PFSK-1 (cell line): ENCODE measurements around the gene PLXNA3.
A peak's percentile ranks its signal among the peaks of the same experiment; 100 is the strongest.

ENCODE experiments used
- FOXP2 ChIP-seq: optimal IDR thresholded peaks from 2 replicates; pipeline ENCODE3; 2011; ENCODE audit warnings: borderline replicate concordance, control low read depth, inconsistent platforms; ENCODE audit not compliant: insufficient read depth; ENCODE audit errors: extremely low read length, extremely low read depth
- POLR2AphosphoS5 ChIP-seq: IDR thresholded peaks from 2 replicates; pipeline ENCODE4 v1.6.1; 2012; ENCODE audit warnings: low read depth, mild to moderate bottlenecking, control low read depth, low read length, moderate library complexity
- SIN3A ChIP-seq: IDR thresholded peaks from 2 replicates; pipeline ENCODE4 v1.6.1; 2012; ENCODE audit warnings: mild to moderate bottlenecking, low read length, moderate library complexity, borderline replicate concordance; ENCODE audit not compliant: insufficient read depth
- TAF1 ChIP-seq: IDR thresholded peaks from 2 replicates; pipeline ENCODE4 v1.6.1; 2012; ENCODE audit warnings: low read length, control low read depth, borderline replicate concordance; ENCODE audit not compliant: insufficient read depth
- TF ChIP-seq, protein P1 (sequence below), 2 experiments: IDR thresholded peaks; 2 replicates each; pipeline versions ENCODE4 v1.6.1 to v1.8.0; 2011 to 2012; ENCODE audit warnings: low read depth in 2 of 2, low read length in 2 of 2, control low read depth in 1 of 2, inconsistent platforms in 1 of 2, mild to moderate bottlenecking in 1 of 2, moderate library complexity in 1 of 2; ENCODE audit not compliant: insufficient read depth in 1 of 2

PLXNA3 gene

DNA sequence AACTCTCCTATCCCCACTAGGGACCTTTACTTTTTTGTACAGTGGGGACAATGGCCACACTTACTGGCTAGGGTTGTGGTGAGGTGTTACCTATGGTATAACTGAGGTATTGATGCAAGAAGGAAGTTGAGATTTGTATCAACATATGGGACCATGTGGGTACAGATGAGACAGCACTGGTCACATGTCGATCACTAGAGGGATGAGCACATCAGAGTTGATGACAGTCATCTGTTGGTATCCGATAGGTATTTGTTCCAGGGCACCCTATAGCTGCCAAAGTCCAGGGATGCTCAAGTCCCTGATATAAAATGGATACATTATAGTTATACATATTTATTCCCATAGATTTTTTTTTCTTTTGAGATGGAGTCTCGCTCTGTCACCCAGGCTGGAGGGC, 44.9 kb downstream of the PLXNA3 start:
- no peak for TF ChIP-seq POLR2AphosphoS5
- no peak for TF ChIP-seq SIN3A
- no peak for TF ChIP-seq FOXP2
- TF ChIP-seq, protein P1, sequence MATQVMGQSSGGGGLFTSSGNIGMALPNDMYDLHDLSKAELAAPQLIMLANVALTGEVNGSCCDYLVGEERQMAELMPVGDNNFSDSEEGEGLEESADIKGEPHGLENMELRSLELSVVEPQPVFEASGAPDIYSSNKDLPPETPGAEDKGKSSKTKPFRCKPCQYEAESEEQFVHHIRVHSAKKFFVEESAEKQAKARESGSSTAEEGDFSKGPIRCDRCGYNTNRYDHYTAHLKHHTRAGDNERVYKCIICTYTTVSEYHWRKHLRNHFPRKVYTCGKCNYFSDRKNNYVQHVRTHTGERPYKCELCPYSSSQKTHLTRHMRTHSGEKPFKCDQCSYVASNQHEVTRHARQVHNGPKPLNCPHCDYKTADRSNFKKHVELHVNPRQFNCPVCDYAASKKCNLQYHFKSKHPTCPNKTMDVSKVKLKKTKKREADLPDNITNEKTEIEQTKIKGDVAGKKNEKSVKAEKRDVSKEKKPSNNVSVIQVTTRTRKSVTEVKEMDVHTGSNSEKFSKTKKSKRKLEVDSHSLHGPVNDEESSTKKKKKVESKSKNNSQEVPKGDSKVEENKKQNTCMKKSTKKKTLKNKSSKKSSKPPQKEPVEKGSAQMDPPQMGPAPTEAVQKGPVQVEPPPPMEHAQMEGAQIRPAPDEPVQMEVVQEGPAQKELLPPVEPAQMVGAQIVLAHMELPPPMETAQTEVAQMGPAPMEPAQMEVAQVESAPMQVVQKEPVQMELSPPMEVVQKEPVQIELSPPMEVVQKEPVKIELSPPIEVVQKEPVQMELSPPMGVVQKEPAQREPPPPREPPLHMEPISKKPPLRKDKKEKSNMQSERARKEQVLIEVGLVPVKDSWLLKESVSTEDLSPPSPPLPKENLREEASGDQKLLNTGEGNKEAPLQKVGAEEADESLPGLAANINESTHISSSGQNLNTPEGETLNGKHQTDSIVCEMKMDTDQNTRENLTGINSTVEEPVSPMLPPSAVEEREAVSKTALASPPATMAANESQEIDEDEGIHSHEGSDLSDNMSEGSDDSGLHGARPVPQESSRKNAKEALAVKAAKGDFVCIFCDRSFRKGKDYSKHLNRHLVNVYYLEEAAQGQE (IDR thresholded peaks at IDR 0.05; ENCODE audit: insufficient read depth in 1 of 2, low read depth in 2 of 2, low read length in 2 of 2) = no peak
- no peak for TF ChIP-seq TAF1

DNA sequence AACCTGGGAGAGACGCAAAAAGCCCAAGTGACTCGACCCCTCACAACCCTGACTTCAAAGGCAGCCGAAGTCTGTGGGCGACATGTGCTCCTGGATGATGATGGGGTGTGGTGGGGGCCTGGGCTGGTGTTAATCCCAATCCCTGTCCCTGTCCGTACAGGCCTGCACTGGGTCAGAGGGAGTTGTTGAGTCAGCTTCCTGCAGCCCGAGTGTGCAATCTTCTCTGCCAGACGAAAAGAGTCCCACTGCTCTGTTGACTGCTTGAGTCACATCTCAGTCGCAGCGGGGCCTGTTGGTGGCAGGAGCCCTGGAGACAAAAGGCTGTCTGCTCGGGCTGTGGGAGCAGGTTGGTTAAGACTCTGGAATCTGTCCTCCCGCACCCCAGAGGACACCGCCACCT, 47.7 kb downstream of the PLXNA3 start:
- TF ChIP-seq SIN3A (no peak), TAF1 (no peak), FOXP2 (peak; percentile 6), POLR2AphosphoS5 (no peak)
- TF ChIP-seq, protein P1 (IDR thresholded peaks at IDR 0.05; ENCODE audit: insufficient read depth in 1 of 2, low read depth in 2 of 2, low read length in 2 of 2) = no peak

DNA sequence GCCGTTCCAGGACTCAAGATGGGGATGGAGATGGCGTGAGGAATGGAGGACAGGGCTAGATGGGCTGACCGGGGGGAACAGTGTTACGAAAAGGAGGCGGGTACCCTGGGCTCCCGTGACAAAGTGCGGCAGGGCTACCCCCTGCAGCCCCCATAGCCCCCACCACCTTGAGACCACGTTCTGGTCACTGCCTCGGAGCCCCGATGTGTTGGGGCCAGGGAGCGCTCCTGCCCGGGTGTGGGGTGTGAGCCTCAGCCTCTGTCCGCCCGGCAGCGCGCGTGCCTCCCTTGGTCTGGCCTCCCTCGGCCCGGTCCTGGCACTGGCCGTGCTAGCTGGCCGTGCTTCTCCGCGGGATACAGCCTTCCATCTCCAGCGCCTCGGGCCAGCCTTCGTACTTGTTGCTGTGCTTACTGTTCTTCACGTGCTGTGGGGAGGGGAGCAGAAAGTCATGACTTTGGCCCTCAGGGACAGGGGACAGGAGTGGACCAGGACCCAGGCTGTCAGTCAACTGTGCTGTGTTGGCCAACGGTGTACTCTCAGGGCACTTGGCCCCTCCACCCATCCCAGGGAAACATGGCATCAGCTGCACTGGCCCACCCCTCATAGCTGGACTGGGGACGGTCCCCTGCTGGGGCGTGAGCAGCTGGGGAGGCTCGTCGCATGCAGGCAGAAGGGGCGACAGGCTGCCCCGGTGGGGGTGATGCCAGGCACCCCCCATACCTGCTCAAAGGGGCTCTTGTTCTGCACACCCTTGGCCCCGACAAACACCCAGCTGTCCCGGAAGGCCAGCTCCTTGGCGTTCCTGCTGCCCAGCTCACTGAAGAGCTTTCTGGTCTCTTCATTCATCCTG, 48.6 kb downstream of the PLXNA3 start:
- no peak for TF ChIP-seq SIN3A
- TF ChIP-seq TAF1 = no peak
- no peak for TF ChIP-seq POLR2AphosphoS5
- TF ChIP-seq FOXP2 = no peak
- TF ChIP-seq, protein P1 (IDR thresholded peaks at IDR 0.05; ENCODE audit: insufficient read depth in 1 of 2, low read depth in 2 of 2, low read length in 2 of 2) = no peak

DNA sequence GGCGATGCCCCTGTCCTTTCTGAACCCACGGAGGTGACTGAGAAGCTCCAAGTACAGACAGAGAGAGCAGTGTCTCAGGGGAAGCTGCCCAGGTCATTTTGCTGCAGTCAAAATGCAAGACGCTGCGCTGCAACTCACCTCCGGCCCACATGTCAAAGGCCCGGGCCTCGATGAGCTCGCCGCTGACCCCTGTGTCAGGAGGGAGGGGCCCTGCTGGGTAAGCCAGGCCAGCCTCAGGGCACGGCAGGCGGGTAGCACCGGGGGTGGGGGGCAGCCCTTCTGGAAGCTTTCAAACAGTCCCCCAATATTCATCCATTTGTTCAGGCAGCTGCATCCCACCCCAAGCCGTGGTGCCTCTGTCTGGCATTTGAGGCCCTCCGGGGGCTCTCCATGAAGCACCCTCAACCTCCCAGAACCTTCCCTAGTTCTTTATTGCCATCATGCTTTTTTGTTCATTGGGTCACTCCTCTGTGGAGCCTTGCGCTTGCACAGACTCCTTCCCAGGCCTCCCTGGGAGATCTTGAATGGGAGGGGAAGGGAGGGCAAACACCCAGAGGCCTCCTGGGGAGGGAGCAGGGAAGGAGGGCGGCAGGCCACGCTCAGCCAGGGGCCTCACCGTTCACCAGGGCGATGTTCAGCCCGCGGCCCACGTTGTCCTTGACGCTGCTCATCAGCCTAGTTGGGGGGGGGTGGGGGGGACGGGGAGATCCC, 49.7 kb downstream of the PLXNA3 start:
- TF ChIP-seq, protein P1 (IDR thresholded peaks at IDR 0.05; ENCODE audit: insufficient read depth in 1 of 2, low read depth in 2 of 2, low read length in 2 of 2) = no peak
- TF ChIP-seq POLR2AphosphoS5 (no peak), TAF1 (no peak), FOXP2 (no peak), SIN3A (no peak)

DNA sequence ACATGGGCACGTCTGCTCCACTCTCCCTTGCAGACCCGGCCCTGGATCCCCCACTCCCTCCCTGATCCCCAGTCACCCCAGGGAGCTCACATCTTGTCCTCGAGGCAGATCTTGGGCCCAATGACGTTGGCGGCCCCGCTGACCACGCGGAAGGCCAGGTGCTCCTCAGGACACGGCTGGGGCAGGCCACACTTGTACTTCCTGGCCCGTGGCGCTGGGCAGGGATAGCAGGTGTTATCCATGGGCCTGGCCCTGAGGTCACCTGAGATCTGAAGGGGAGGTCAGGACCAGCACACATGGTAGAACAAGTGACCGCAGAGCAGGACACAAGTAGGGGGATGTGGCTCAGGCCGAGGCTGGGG, 50.3 kb downstream of the PLXNA3 start:
- TF ChIP-seq SIN3A (no peak), POLR2AphosphoS5 (no peak), FOXP2 (no peak), TAF1 (no peak)
- TF ChIP-seq, protein P1 (IDR thresholded peaks at IDR 0.05; ENCODE audit: insufficient read depth in 1 of 2, low read depth in 2 of 2, low read length in 2 of 2) = no peak
